Heart left ventricle (tissue), 16 donors: Measurements from ENCODE around the gene NACC2. TPM values are rescaled to one million over a fixed set of nuclear protein-coding genes. Genes with fewer than 3 reads are reported as not detected.
A peak's percentile ranks its signal among the peaks of the same experiment; 100 is the strongest.

ENCODE experiments used
- ATAC-seq, 4 donors: fragments of 200-7000 bp; cut with Tn5 transposase; one replicate each; pipeline ENCODE4 v1.9.1; 2020 to 2022; ENCODE audit warnings: moderate library complexity in 4 of 4, mild to moderate bottlenecking in 3 of 4, moderate number of reproducible peaks in 1 of 4
- DNase-seq, 5 donors: peaks; one replicate each; pipeline ENCODE4 v3.0.0-alpha.2; 2020
- H3K27ac ChIP-seq, 12 donors: fragments of 200-600 bp; sonication (generic) in 4 of 12; one replicate each; pipeline versions ENCODE4 v1.5.0 to v1.8.0; 2016 to 2022; ENCODE audit warnings: mild to moderate bottlenecking in 2 of 12
- H3K27me3 ChIP-seq, 9 donors: fragments of 200-600 bp; sonication (generic) in 2 of 9; one replicate each; pipeline versions ENCODE4 v1.5.1 to v1.8.0; 2016 to 2022; ENCODE audit warnings: mild to moderate bottlenecking in 3 of 9
- H3K36me3 ChIP-seq, 9 donors: fragments of 200-600 bp; sonication (generic) in 2 of 9; one replicate each; pipeline versions ENCODE4 v1.5.0 to v1.8.0; 2018 to 2022; ENCODE audit warnings: mild to moderate bottlenecking in 2 of 9
- H3K4me1 ChIP-seq, 12 donors: fragments of 200-600 bp; sonication (generic) in 4 of 12; one replicate each; pipeline versions ENCODE4 v1.5.0 to v1.8.0; 2016 to 2022; ENCODE audit warnings: mild to moderate bottlenecking in 3 of 12
- H3K4me3 ChIP-seq, 12 donors: fragments of 200-600 bp; sonication (generic) in 4 of 12; one replicate each; pipeline versions ENCODE4 v1.5.0 to v1.8.0; 2017 to 2022; ENCODE audit warnings: mild to moderate bottlenecking in 9 of 12, moderate library complexity in 4 of 12
- H3K9me3 ChIP-seq, 12 donors: fragments of 200-600 bp; sonication (generic) in 4 of 12; one replicate each; pipeline versions ENCODE4 v1.5.0 to v1.8.0; 2016 to 2022; ENCODE audit warnings: mild to moderate bottlenecking in 1 of 12
- POLR2A ChIP-seq, 2 donors: fragments of 450-650 bp; IDR thresholded peaks; one replicate each; pipeline ENCODE4 v1.6.1; 2017; ENCODE audit warnings: antibody characterized with exemption in 2 of 2, mild to moderate bottlenecking in 2 of 2, moderate library complexity in 2 of 2
- WGBS, 4 donors: extraction: QIAGEN DNeasy Blood & Tissue Kit in 2 of 4; methylation state at CpG; one replicate each; pipeline versions ENCODE4 v1.1.5 to v1.1.7; 2013 to 2018; 5-methylcytosine and 5-hydroxymethylcytosine counted together
- intact Hi-C, 10 donors: fragments of 100-400 bp; cut with DNase I; formaldehyde crosslinking; loops; one replicate each; pipeline versions ENCODE4 v1.11.1 to v1.14.2; 2022
- polyA plus RNA-seq, 2 donors: library from polyadenylated mRNA; stranded (reverse); fragments of 200-250 nt; gene quantifications; one replicate each; pipeline ENCODE4 v1.2.3, GENCODE V29; 2013
- total RNA-seq, 9 donors: library from RNA; depleted of rRNA in 2 of 9; stranded (reverse); fragments of >200 nt in 2 of 9; fragmentation: NEBNext Ultra II Directional in 3 of 9; extraction: Animal tissue kit (Norgen Biotek cat#: 25700) in 3 of 9; gene quantifications; one replicate each; pipeline versions ENCODE4 v1.1.0 to v1.2.4, GENCODE V29; 2016 to 2023
- TF ChIP-seq, protein P1 (sequence below), 12 donors: fragments of 200-600 bp; sonication (generic) in 4 of 12; IDR thresholded peaks; one replicate each; pipeline versions ENCODE4 v1.5.0 to v1.8.0; 2018 to 2022; ENCODE audit warnings: antibody characterized with exemption in 12 of 12, mild to moderate bottlenecking in 5 of 12
- donor health status: ischemic (EF 13 %, LVEDD 7.1; RV severe dilation, severe dysfunction).
- donor health status: healthy with polysubstance abuse.
- donor health status: DM: no; HTN: yes; CAD: no.
- donor health status: DM: no; HTN: no; CAD: no.
- donor health status: ischemic (EF 25% LVEDD 6.9; RV normal size, moderate dysfunction).
- donor health status: ischemic (EF 25% LVEDD 5.7; RV mildly dilated, moderate dysfunction).
- donor health status: healthy.
- donor health status: DM: yes; HTN: yes; CAD: no.
- donor health status: ischemic (EF 35%, LVEDD 5.7; RV mildly dilated, moderate dysfunction).
- donor health status: nonischemic (EF 11% LVEDD 7.7; RV severe dilation, severe dysfunction).
- donor health status: DM: yes; HTN: yes; CAD: no.
- donor health status: PGD.
- donor health status: ischemic (EF 29% LVEDD 5.4; RV normal size, mild dysfunction).
- donor health status: nonischemic (EF 23%, LVEDD 6.1; RV moderate dilation, normal function).

Gene NACC2
- total and polyA plus RNA-seq, 11 donors = 17.9 to 66.5 (median 47.4) TPM

DNA sequence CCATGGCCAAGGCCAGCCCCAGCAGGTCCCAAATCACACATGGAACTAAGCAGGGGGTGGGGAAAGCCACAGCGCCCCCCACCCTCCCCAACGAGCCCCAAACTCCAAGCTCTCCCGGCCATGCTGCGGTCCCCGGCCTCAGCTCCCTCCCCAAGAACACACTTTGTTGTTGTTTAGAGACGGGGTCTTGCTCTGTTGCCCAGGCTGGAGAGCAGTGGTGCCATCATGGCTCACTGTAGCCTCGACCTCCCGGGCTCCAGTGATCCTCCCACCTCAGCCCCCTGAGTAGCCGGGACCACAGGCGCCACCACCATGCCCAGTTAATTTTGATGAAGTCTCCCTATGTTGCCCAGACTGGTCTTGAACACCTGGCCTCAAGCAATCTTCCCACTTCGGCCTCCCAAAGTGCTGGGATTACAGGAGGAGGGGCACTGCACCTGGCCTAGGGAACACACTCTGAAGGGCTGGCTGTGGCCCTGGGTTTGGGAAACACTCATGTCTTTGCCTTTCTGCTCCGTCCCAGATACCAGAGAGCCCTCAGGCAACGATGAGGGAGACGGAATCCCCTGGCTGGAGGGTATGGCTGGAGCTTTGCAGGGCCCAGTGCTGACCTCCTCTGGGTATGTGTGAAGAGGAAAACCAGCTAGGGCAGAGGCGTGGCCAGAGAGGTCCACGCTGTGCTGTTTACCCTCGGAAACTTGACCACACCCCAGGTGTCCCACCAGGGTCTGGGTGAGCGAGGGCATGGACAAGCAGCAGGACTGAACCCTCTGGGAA lies 80.8 kb downstream of the NACC2 start:
- Histone ChIP-seq H3K4me1 (peaks cover 8 to 42% (median 21%) of the 10 kb centered on the region in 12 donors), H3K4me3 (no peak overlapping the region), H3K27me3 (no peaks in the 10 kb centered on the region), H3K36me3 (peaks cover 0 to 38% (median 15%) of the 10 kb centered on the region in 9 donors), H3K27ac (no peak overlapping the region), H3K9me3 (no peaks in the 10 kb centered on the region)
- ATAC-seq (no peak), DNase-seq (peak in 1 of 5 donors; percentile 24)
- intact Hi-C loops = loop anchor here in 2 of 10 donors (5.0 kb wide), 2 partner anchors 38 to 93 kb away; no protein-coding TSS in a partner anchor
- 93 to 95% (median 94%) methylated on average over 18 of the region's 18 CpGs for WGBS, 4 donors
- TF ChIP-seq, protein P1, sequence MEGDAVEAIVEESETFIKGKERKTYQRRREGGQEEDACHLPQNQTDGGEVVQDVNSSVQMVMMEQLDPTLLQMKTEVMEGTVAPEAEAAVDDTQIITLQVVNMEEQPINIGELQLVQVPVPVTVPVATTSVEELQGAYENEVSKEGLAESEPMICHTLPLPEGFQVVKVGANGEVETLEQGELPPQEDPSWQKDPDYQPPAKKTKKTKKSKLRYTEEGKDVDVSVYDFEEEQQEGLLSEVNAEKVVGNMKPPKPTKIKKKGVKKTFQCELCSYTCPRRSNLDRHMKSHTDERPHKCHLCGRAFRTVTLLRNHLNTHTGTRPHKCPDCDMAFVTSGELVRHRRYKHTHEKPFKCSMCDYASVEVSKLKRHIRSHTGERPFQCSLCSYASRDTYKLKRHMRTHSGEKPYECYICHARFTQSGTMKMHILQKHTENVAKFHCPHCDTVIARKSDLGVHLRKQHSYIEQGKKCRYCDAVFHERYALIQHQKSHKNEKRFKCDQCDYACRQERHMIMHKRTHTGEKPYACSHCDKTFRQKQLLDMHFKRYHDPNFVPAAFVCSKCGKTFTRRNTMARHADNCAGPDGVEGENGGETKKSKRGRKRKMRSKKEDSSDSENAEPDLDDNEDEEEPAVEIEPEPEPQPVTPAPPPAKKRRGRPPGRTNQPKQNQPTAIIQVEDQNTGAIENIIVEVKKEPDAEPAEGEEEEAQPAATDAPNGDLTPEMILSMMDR (IDR thresholded peaks at IDR 0.05) = no peak
- no peak for TF ChIP-seq POLR2A (IDR thresholded peaks at IDR 0.05)

DNA sequence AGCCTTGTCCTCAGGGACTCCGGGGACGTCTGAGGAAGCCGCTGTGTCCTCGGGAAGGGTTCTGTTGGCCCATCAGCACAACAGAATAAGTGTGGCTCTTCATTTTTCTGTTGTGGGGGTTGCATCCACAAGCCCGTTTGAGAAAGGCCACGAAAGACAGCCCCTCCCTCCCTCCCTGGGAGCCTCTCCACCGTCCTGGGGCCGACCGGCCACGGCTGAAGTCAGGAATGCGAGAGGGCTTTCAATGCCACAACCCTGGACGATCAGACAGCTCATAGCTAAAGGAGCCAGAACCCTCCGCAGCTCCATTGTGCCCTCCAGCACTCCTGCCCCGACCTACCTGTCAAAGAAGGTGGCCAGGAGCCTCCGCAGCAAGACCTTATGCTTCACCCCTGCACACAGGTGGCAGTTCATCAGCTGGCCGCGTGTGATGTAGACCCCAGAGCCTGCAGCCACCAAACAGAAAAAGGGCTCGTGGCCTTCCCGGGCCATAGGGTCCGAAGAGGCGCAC lies 81.5 kb downstream of the NACC2 start:
- no peak for TF ChIP-seq POLR2A (IDR thresholded peaks at IDR 0.05)
- TF ChIP-seq, protein P1 (IDR thresholded peaks at IDR 0.05) = no peak
- ATAC-seq (no peak), DNase-seq (peak in 2 of 5 donors; percentile 29 to 51)
- 88 to 91% (median 90%) methylated on average over 21 of the region's 21 CpGs for WGBS, 4 donors
- Histone ChIP-seq H3K4me1 (peaks cover 8 to 38% (median 21%) of the 10 kb centered on the region in 12 donors), H3K4me3 (no peak overlapping the region), H3K36me3 (peaks cover 0 to 44% (median 15%) of the 10 kb centered on the region in 9 donors), H3K9me3 (no peaks in the 10 kb centered on the region), H3K27me3 (no peaks in the 10 kb centered on the region), H3K27ac (peak overlapping the region in 2 of 12 donors; percentile 77 to 83)
- intact Hi-C loops = loop anchor here in 2 of 10 donors (5.0 kb wide), 2 partner anchors 39 to 94 kb away; no protein-coding TSS in a partner anchor

DNA sequence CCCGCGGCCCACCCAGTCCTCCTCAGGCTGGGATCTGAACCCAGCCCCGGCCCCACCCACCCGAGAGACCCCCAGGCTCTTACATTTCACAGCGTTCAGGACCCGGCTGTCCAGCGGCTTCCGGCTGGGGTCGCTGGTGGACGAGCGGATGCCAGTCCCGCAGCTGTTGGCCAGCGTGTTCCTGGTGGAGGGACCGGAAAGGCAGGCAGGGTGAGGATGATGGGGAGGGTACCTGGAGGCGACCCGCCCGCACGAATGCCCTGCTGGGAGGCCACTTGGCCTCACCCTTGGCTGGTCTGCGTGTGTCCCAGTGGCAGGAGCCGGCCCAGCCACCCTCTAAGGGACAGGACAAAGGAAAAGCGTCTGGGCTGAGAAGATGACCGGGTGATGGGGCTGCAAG lies 82.0 kb downstream of the NACC2 start:
- H3K4me3 ChIP-seq = no peak overlapping the region
- no peak for TF ChIP-seq POLR2A (IDR thresholded peaks at IDR 0.05)
- TF ChIP-seq, protein P1 (IDR thresholded peaks at IDR 0.05) = no peak
- H3K27me3 ChIP-seq = no peaks in the 10 kb centered on the region
- peak overlapping the region in 9 of 12 donors; percentile 54 to 83 (median 77) for H3K27ac ChIP-seq
- intact Hi-C loops = loop anchor here in 2 of 10 donors (5.0 kb wide), 2 partner anchors 39 to 94 kb away; no protein-coding TSS in a partner anchor
- no peaks in the 10 kb centered on the region for H3K9me3 ChIP-seq
- DNase-seq (peak in 3 of 5 donors; percentile 25 to 47 (median 28)), ATAC-seq (no peak)
- H3K4me1 ChIP-seq = peaks cover 8 to 38% (median 21%) of the 10 kb centered on the region in 12 donors
- H3K36me3 ChIP-seq = peaks cover 0 to 44% (median 19%) of the 10 kb centered on the region in 9 donors
- 87 to 92% (median 91%) methylated on average over 21 to 22 of the region's 22 CpGs for WGBS, 4 donors

DNA sequence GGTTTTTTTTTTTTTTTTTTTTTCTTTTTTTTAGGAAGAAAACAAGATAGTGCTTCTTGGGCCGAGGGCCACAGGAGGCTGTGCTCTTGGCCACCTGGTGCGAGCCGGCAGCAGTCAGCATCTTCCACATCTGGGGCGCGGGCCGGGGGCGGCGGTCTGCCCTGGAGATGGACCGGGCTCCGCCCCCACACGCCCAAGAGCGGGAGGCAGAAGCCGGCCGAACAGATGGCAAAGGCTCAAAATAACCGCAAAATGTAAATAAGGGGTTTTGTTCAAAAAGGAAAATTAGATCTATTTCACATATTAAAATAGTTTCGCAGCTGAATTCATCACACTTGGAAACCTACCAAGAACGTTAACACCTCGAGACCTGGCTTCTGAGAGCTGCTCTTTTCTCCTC lies 82.4 kb downstream of the NACC2 start:
- TF ChIP-seq POLR2A (IDR thresholded peaks at IDR 0.05) = no peak
- TF ChIP-seq, protein P1 (IDR thresholded peaks at IDR 0.05) = no peak
- Histone ChIP-seq H3K36me3 (peaks cover 0 to 44% (median 23%) of the 10 kb centered on the region in 9 donors), H3K4me3 (peak overlapping the region in 6 of 12 donors; percentile 14 to 42 (median 23)), H3K4me1 (peaks cover 8 to 38% (median 23%) of the 10 kb centered on the region in 12 donors), H3K9me3 (no peaks in the 10 kb centered on the region), H3K27ac (peak overlapping the region; percentile 19 to 83 (median 75)), H3K27me3 (no peaks in the 10 kb centered on the region)
- DNase-seq (peak in 3 of 5 donors; percentile 50 to 64 (median 50)), ATAC-seq (peak in 1 of 4 donors; percentile 24)
- 69 to 76% (median 74%) methylated on average over 18 of the region's 18 CpGs for WGBS, 4 donors
- intact Hi-C loops = loop anchor here in 2 of 10 donors (5.0 kb wide), 2 partner anchors 40 to 95 kb away; no protein-coding TSS in a partner anchor
